HUES64 (cell line): Measurements from ENCODE around the gene GREB1L.

Experiments used
- H3K27ac ChIP-seq: 2 replicates; pipeline ENCODE4 v1.7.0; 2013; ENCODE audit warnings: low read depth, low read length, inconsistent platforms
- H3K27me3 ChIP-seq: 2 replicates; pipeline ENCODE4 v1.6.1; 2013; ENCODE audit warnings: mild to moderate bottlenecking, low read length; ENCODE audit not compliant: insufficient read depth
- H3K36me3 ChIP-seq: 2 replicates; pipeline ENCODE4 v1.6.1; 2013; ENCODE audit warnings: mild to moderate bottlenecking, low read length; ENCODE audit not compliant: insufficient read depth
- H3K4me1 ChIP-seq: 2 replicates; pipeline ENCODE4 v1.6.1; 2013; ENCODE audit warnings: mild to moderate bottlenecking, low read length, moderate library complexity; ENCODE audit not compliant: insufficient read depth
- H3K4me3 ChIP-seq: 2 replicates; pipeline ENCODE4 v1.5.1; 2013; ENCODE audit warnings: mild to moderate bottlenecking, low read length, moderate library complexity
- H3K9ac ChIP-seq: 2 replicates; pipeline ENCODE4 v1.6.1; 2013; ENCODE audit warnings: mild to moderate bottlenecking, low read depth, low read length
- H3K9me3 ChIP-seq: 2 replicates; pipeline ENCODE4 v1.6.1; 2013; ENCODE audit warnings: low read depth, low read length; ENCODE audit not compliant: insufficient read depth
- WGBS: fragments of 150-250, 120-280 bp; methylation state at CpG from one replicate; pipeline ENCODE4 v1.1.7; 2013; ENCODE audit warnings: missing lambda C conversion rate; 5-methylcytosine and 5-hydroxymethylcytosine counted together

GREB1L gene

GRCh38 chr18:21557607-21558253 is 315.7 kb downstream of the GREB1L start:
- Histone ChIP-seq H3K27ac (no peak overlapping the region), H3K9ac (no peak overlapping the region), H3K27me3 (no peaks in the 10 kb centered on the region), H3K4me1 (no peaks in the 10 kb centered on the region), H3K9me3 (no peaks in the 10 kb centered on the region), H3K36me3 (peaks cover 70% of the 10 kb centered on the region), H3K4me3 (no peak overlapping the region)
- WGBS: 93% methylated on average over 6 of the region's 6 CpGs

GRCh38 chr18:21559195-21559594 is 317.2 kb downstream of the GREB1L start:
- H3K27me3 ChIP-seq: no peaks in the 10 kb centered on the region
- H3K4me1 ChIP-seq: no peaks in the 10 kb centered on the region
- H3K27ac ChIP-seq: no peak overlapping the region
- peaks cover 79% of the 10 kb centered on the region for H3K36me3 ChIP-seq
- H3K9ac ChIP-seq: no peak overlapping the region
- H3K4me3 ChIP-seq: no peak overlapping the region
- no peaks in the 10 kb centered on the region for H3K9me3 ChIP-seq

- Histone ChIP-seq H3K4me3 (no peak overlapping the region), H3K36me3 (peaks cover 91% of the 10 kb centered on the region), H3K27me3 (no peaks in the 10 kb centered on the region), H3K4me1 (no peaks in the 10 kb centered on the region), H3K9me3 (no peaks in the 10 kb centered on the region), H3K27ac (no peak overlapping the region), H3K9ac (no peak overlapping the region)
Measured at GRCh38 chr18:21571772-21572171, 329.7 kb downstream of the GREB1L start.
